ENCODE data around the gene HDAC8.
"Not testable (repeated sequence)": the region's sequence is repeated elsewhere in the genome, so short reads cannot be mapped to it uniquely, and the experiment has no call there.

Gene HDAC8

GRCh38 chrX:72532366-72532765, 40.3 kb downstream of the HDAC8 start:
- no peak for DNase-seq (ENCODE audit: low read depth)

GRCh38 chrX:72526534-72527508, 45.8 kb downstream of the HDAC8 start:
- DNase-seq (ENCODE audit: low read depth), result peak; percentile 32

- DNase-seq (ENCODE audit: low read depth), result no peak
Measured at GRCh38 chrX:72498782-72499181, 73.9 kb downstream of the HDAC8 start.

- DNase-seq (ENCODE audit: low read depth), result no peak
Measured at GRCh38 chrX:72495046-72495445, 77.6 kb downstream of the HDAC8 start.

- no peak for DNase-seq (ENCODE audit: low read depth)
Measured at GRCh38 chrX:72492499-72492898, 80.1 kb downstream of the HDAC8 start.

GRCh38 chrX:72490221-72490620, 82.4 kb downstream of the HDAC8 start:
- DNase-seq (ENCODE audit: low read depth), result not testable (repeated sequence)

GRCh38 chrX:72487661-72488060, 85.0 kb downstream of the HDAC8 start:
- no peak for DNase-seq (ENCODE audit: low read depth)

- no peak for DNase-seq (ENCODE audit: low read depth)
Measured at GRCh38 chrX:72479324-72480274, 93.0 kb downstream of the HDAC8 start.

- no peak for DNase-seq (ENCODE audit: low read depth)
Measured at GRCh38 chrX:72478853-72479252, 93.8 kb downstream of the HDAC8 start.

- no peak for DNase-seq (ENCODE audit: low read depth)
Measured at GRCh38 chrX:72478351-72478750, 94.3 kb downstream of the HDAC8 start.

- DNase-seq (ENCODE audit: low read depth), result no peak
Measured at GRCh38 chrX:72477781-72478181, 94.9 kb downstream of the HDAC8 start.

- DNase-seq (ENCODE audit: low read depth), result no peak
Measured at GRCh38 chrX:72477376-72477775, 95.3 kb downstream of the HDAC8 start.

- DNase-seq (ENCODE audit: low read depth), result no peak
Measured at GRCh38 chrX:72475952-72476668, 96.5 kb downstream of the HDAC8 start.

GRCh38 chrX:72475338-72475737, 97.3 kb downstream of the HDAC8 start:
- no peak for DNase-seq (ENCODE audit: low read depth)

- DNase-seq (ENCODE audit: low read depth), result no peak
Measured at GRCh38 chrX:72470532-72471223, 102.0 kb downstream of the HDAC8 start.

GRCh38 chrX:72470117-72470516, 102.5 kb downstream of the HDAC8 start:
- DNase-seq (ENCODE audit: low read depth), result no peak

GRCh38 chrX:72468607-72469006, 104.0 kb downstream of the HDAC8 start:
- DNase-seq (ENCODE audit: low read depth), result no peak

- no peak for DNase-seq (ENCODE audit: low read depth)
Measured at GRCh38 chrX:72467135-72467534, 105.5 kb downstream of the HDAC8 start.

GRCh38 chrX:72466493-72466892, 106.2 kb downstream of the HDAC8 start:
- no peak for DNase-seq (ENCODE audit: low read depth)

GRCh38 chrX:72465889-72466288, 106.8 kb downstream of the HDAC8 start:
- DNase-seq (ENCODE audit: low read depth), result no peak

GRCh38 chrX:72461766-72462165, 110.9 kb downstream of the HDAC8 start:
- no peak for DNase-seq (ENCODE audit: low read depth)
